ENCODE data around the gene CTNNBL1. TPM values are rescaled to one million over a fixed set of nuclear protein-coding genes. Genes with fewer than 3 reads are reported as not detected.
"Not testable (repeated sequence)": the region's sequence is repeated elsewhere in the genome, so short reads cannot be mapped to it uniquely, and the experiment has no call there.

The CTNNBL1 gene
- total and polyA plus RNA-seq, 2 of the 4 experiments (the other 2 are of a cell fraction): 29.9 to 34.1 TPM

GRCh38 chr20:37856034-37856433, 162.2 kb downstream of the CTNNBL1 start:
- H3K27me3 ChIP-seq (ENCODE audit: control insufficient read depth, insufficient read depth, low read length); H4K91ac ChIP-seq (ENCODE audit: insufficient read depth, low read depth, low read length); H2AFZ ChIP-seq (replicated peaks; ENCODE audit: low read length, poor library complexity); H2BK15ac ChIP-seq (ENCODE audit: low read depth, low read length); BruUV-seq (replicated peaks); in situ Hi-C loops (cut with MboI; ENCODE audit: low sequenced_read_pairs); H2AK5ac ChIP-seq (ENCODE audit: low read depth, low read length); H2BK20ac ChIP-seq (ENCODE audit: low read depth, low read length); POLR2A ChIA-PET (ENCODE audit: unreplicated experiment); ATAC-seq (ENCODE audit: low read depth); intact Hi-C loops (cut with micrococcal nuclease); H3K14ac ChIP-seq (replicated peaks; ENCODE audit: low read depth, low read length); H2BK120ac ChIP-seq (ENCODE audit: low read depth, low read length); DNase-seq; H2BK5ac ChIP-seq (ENCODE audit: low read depth, low read length, poor library complexity, severe bottlenecking); dilution Hi-C loops (cut with HindIII; ENCODE audit: low sequenced_read_pairs, unreplicated experiment); H3K9me3 ChIP-seq (ENCODE audit: control insufficient read depth, insufficient read depth, low read length); H4K8ac ChIP-seq (ENCODE audit: low read depth in 2 of 2, low read length in 2 of 2); H3K27ac ChIP-seq (ENCODE audit: insufficient read depth, low read length); H2AK9ac ChIP-seq (replicated peaks; ENCODE audit: low read depth, low read length, poor library complexity); H4K20me1 ChIP-seq (ENCODE audit: insufficient read depth, low read length); H3K4ac ChIP-seq (ENCODE audit: low read depth, low read length); H3K4me3 ChIP-seq (ENCODE audit: insufficient read depth, low read depth, low read length); CTCF ChIA-PET; H3K4me1 ChIP-seq (ENCODE audit: control insufficient read depth, insufficient read depth, low read length); H4K5ac ChIP-seq (ENCODE audit: low read depth, low read length); H3K23ac ChIP-seq (ENCODE audit: low read depth, low read length); H3K18ac ChIP-seq (ENCODE audit: low read depth, low read length); H3K79me1 ChIP-seq (ENCODE audit: low read depth in 1 of 2, low read length in 2 of 2); H3K9ac ChIP-seq (ENCODE audit: low read depth, low read length); H3K56ac ChIP-seq (ENCODE audit: extremely low read depth, insufficient read depth, low read length); H3K4me2 ChIP-seq (ENCODE audit: low read depth, low read length): not testable (repeated sequence)
- peaks cover 10% of the 10 kb centered on the region for H3K36me3 ChIP-seq (ENCODE audit: control insufficient read depth, insufficient read depth, low read length)
- TF ChIP-seq MAFK (IDR thresholded peaks at IDR 0.05; ENCODE audit: low read depth, low read length): peak; percentile 62
- 0 out of 2 replicates have a peak, but pooled peaks cover 16% of the 10 kb centered on the region for H3K9me1 ChIP-seq (ENCODE audit: insufficient read depth, low read length)
- 86% methylated on average over 1 of the region's 5 CpGs; no CpG with 5 or more reads in 1 of the 2 experiments for WGBS, 2 experiments (ENCODE audit: extremely low coverage in 2 of 2, insufficient read length in 1 of 2)
